HTR-8/SVneo (cell line): ENCODE data around the gene RAC3.
"Not testable (repeated sequence)": the region's sequence is repeated elsewhere in the genome, so short reads cannot be mapped to it uniquely, and the experiment has no call there.

ENCODE experiments used
- DNase-seq: peaks from one replicate; pipeline ENCODE4 v3.0.0; 2011; ENCODE audit warnings: low spot score, mixed read lengths; ENCODE audit not compliant: insufficient read length
- FAIRE-seq: peaks from 2 replicates; lab custom pipeline; 2011; peaks lifted over from hg19 to GRCh38; lab: Jason Lieb, UNC

RAC3 gene

DNA sequence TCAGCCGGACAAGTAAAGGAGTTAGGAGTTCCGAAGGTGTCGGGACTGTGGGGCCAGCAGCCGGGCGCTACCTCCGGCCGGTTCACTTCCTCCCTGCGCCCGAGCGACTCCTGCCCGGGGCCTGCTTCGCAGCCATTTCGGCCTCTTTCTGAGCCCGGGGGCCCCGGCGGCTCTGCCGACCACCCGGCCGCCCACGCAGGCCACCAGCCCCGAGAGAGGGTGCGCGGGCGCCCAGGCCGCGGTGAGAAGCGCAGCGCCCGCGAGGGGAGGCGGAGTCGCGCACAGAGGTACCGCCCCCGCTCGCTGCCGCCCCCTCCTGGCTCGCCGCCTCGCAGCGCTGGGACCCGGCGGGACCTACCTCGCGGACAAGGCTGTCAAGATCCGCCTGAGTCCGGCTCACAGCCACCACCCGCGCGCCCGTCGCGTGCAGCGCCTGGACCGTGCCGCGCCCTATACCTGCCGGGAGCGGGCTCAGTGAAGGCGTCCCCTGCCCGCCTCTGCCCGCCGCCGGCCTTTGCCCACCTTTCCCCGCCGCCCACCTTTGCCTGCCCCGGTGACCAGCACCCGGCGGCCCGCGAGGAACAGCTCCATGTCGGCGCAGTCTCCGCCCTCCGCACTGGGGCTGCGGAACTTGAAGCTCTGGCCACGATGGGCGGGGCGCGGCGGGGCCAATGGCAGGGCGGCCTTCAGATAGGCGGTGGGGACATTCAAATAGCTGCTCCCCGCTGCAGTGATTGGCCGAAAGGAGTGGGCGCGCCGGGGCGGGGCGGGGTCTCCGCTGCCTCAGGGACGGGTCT is 5.8 kb downstream of the RAC3 start, which contains the start of gene DCXR:
Gene DCXR, minus strand, starts transcription at position 606 of the 797 bp plus-strand sequence. Its CDS starts 15 bp downstream, at position 591.
- DNase-seq (peak; percentile 97), FAIRE-seq (peak; percentile 93)

DNA sequence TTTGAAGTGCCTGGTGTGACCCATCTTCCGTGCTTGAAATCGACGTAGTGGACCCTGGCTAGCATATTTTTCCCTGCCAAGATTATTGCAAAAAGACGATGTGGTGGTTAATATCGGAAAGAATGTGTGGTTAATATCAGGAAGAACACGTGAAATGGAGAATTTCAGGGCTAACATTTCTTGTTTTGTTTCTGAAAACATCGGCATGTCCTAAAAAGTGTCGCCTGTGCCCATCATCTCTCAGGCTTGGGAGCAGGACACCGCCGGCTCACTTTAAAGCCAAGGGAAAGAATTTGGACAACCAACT is 6.4 kb downstream of the RAC3 start:
- DNase-seq (no peak), FAIRE-seq (no peak)

DNA sequence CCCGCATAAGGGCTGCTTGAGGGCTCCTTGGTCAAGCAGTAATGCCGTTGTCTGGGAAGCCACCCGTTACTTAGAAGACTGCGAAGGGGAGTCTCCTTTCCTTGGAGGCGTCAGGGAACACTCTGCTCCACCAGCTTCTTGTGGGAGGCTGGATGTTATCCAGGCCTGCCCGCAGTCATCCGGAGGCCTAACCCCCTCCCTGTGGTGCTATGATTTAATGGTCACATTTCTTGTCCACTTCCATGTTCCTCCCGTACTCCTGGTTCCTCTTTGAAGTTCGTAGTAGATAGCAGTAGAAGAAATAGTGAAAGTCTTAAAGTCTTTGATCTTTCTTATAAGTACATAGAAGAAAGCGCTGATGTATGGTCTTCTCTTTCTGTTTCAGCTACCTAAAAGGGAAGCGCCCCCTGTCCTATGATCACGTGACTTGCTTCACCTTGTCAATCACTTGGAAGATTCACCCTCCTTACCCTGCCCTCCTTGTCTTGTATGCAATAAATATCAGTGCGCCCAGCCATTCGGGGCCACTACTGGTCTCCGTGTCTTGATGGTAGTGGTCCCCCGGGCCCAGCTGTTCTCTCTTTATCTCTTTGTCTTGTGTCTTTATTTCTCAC is 7.4 kb downstream of the RAC3 start:
- DNase-seq, result not testable (repeated sequence)

DNA sequence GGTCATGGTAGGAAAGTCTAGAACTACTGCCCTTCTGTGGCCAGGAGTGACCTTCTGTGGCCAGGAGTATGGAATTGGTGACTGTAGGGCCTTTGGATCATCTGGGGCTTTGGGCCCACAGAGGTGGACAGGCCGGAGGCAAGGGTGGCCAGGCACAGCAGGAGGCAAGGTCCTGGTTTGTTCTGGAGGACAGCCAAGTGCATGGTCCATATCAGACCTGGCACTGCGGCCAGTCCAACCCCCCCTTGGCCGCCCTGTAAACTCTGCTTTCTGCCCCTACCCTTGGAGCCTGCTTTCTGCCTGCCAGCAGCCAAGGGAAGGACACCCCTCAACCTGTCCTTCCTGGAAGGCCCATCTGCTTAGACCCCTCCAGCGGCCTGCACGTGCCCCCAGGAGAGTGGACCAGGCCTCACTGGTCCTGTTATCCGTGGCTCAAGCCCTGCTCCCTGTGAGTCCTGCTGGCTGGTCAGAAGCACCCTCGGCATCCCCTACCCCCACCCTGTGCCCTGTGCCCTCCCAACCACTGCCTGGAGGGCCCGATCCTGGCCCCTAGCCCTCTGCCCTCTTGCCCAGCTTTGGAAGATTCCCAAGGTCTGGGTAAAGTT is 8.3 kb downstream of the RAC3 start:
- FAIRE-seq (no peak), DNase-seq (no peak)

More for the DNA sequence above, 7.4 kb downstream of the RAC3 start:
- not testable (repeated sequence) for FAIRE-seq

DNA sequence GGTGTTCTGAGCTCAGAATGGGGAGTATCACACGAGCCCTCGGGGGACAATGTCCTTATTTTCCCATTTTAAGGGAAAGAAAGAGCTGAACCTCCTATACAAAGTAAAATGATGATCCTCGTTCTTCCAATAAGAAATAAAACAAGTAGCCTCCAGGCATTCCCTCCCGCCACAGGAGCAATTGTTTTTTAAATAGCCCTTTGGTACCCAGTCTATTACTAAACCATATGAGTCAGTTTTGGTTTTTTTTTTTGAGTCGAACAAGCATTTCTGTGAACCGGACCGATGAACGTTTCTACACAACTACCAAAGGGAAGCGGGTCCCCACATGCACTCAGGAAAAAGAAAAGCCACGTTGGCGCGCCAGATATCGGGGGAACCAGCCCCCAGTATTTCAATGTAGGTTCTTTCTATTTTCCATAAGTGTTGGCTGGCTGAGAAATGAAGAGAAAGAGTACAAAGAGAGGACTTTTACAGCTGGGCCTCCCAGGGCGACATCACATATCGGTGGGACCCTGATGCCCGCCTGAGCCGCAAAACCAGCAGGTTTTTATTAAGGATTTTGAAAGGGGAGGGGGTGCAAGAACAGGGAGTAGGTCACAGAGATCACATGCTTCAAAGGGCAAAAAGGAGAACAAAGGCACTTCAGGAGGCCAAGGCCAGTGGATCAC is 9.8 kb downstream of the RAC3 start:
- FAIRE-seq, result no peak

DNA sequence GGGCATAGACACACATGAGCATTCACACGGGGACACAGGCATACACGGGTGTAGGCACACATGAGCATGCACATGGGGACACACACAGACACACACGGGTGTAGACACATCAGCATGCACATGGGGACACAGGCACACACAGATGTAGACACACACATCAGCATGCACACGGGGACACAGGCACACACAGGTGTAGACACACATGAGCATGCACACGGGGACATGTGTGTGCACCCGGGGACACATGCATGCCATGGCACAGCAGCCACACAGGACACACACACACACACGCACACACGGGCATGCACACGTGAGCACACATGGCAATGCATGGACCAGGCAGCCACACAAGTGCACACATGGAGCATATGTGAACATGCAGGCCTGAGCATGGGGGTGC is 11.2 kb downstream of the RAC3 start:
- FAIRE-seq, result peak; percentile 83
- no peak for DNase-seq

More for the DNA sequence above, 9.8 kb downstream of the RAC3 start:
- DNase-seq, result no peak

DNA sequence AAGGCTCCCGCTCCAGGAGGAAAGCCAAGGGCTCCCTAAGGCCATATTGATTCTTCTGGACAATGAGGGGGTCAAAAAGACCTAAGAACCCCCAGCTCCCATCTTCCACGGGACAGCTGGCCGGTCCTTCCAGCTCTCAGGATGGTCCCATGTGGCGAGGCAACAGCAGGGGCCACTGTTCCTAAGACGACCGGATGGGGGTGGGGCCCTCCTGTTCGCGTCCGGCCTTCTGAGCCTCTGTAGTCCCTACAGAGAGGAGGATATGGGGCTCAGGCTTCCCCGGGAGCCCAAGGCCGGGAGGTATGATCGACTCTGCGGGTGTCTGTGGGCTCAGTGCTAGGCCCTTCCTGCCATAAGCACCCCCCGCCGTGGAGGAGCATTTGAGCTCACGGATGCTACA is 12.0 kb downstream of the RAC3 start:
- FAIRE-seq (no peak), DNase-seq (no peak)

DNA sequence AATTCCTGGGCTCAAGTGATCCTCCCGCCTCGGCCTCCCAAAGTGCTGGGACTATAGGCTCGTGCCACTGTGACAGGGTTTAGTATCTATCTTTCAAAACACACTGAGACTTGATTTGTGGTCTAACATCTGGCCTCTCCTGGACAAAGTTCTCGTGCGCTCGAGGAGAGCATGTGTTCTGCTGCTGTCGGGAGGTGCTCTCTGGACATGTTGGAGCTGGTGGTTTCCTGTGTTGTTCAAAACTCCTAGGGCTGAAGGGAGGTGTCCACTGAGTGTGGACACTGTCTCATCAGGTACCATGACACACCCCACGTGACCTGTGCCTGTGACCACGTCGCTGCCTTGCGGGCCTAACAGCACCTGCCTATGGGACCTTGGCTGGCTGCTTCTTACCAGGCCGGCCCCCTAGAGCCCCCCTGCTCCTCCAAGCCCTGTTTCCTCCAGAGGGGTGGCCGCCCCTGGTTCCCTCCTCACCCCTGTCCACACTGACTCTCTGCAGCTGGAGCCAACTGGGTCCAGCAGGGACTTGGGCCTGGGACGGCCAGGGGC is 14.5 kb downstream of the RAC3 start:
- no peak for FAIRE-seq

DNA sequence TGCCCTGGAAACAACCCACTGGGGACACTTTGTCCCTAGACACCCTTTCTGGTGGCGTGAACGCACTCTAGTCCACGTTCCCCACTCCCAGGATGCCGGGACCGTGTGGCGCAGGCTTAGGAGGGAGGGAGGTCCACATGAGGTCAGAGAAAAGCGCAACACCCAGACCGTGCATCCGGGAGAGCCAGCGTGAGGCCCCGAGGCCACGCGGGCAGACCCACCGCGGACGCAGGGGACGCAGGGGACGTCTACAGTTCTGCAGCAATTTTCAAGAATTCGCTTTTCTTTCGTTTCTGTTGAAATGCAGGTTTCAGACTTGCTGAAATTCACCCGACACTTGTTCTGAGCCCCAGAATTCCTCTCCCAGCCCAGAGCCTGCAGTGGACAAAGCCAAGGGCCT is 15.4 kb downstream of the RAC3 start:
- DNase-seq, result no peak
- no peak for FAIRE-seq

More for the DNA sequence above, 14.5 kb downstream of the RAC3 start:
- no peak for DNase-seq

DNA sequence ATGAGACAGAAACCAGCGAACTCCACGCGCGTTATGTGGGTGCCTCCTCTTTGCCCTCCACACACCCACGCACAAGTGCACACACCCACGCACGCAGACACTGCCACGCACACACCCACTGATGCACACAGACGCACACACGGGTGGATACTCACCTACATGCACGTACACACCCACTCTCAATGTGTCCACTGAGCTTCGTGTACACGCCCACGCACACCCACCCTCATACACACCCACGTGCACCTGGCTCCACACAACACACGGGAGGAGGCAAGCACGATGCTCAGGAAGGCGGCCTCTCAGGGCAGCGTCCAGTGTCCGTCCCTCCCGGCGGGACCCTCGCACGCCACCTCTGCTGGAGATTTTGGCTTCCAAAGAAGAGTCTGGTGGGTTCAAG is 15.9 kb downstream of the RAC3 start:
- DNase-seq (no peak), FAIRE-seq (peak; percentile 42)

DNA sequence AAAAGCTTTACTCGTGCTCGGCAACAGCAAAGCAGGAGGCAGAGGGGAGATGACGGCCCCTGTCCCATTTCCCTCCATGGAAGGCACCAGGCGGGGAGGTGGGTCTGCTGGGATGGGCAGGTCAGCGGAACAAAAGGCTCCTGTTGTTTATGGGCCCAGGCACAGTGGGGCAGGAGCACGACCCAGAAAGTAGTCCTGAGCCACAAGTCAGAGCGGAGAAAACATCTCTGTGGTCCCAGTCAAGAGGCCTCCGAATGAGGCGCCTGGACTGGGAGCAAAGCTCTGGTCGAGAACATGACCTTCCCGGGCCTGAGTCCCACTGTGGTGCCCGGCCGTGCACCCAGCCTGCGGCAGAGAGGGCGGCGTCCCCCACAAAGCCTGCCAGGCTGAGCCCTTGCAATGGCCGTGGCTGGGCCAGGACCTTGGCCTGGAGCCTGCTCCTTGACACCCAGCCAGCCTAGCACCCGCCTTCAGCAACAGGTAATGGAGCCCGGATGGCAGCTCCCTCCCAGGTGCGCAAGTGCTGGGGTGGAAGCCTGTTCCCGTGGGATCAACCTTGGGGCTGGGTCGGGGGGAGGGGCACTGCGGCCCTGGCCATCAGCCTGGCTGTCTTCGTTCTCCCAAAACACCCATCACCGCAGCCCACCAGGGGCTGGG is 16.6 kb downstream of the RAC3 start:
- DNase-seq, result no peak
- no peak for FAIRE-seq

DNA sequence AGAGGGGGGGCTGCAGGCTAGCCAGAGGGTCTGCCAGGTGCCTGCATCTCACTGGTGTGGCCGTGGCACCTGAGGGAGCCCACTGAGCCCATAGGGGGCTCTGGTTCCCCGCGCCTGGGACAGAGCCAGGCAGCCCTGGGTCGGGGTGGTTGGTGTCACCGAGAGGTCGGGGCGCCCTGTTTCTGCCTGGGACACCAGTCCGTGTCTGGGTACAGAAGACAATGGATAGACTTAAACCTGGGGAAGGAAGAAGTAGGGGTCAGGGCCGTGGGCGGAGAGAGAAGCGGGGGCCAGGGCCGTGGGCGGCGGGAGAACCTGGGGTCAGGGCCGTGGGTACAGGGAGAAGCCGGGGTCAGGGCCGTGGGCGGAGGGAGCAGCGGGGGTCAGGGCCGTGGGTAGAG is 17.1 kb downstream of the RAC3 start:
- DNase-seq (no peak), FAIRE-seq (no peak)

DNA sequence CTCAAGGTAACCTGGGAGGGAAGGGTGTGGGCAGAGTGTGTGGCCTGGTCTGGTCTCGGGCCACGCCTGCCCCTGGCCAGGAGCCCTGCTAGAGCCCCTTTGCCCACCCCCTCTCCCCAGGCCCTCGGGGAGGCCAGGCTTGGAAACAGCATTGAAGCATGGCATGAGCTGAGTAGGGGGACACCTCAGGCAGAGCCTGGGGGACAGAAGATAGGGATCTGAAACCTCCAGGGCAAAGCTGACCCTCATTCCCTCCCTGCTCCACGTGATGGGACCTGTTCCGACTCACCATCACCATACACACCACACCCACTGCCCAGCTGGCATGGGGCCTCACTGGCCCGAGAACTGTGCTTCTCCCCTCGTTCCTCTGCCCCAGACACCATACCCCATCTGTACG is 17.6 kb downstream of the RAC3 start:
- no peak for FAIRE-seq
- no peak for DNase-seq

DNA sequence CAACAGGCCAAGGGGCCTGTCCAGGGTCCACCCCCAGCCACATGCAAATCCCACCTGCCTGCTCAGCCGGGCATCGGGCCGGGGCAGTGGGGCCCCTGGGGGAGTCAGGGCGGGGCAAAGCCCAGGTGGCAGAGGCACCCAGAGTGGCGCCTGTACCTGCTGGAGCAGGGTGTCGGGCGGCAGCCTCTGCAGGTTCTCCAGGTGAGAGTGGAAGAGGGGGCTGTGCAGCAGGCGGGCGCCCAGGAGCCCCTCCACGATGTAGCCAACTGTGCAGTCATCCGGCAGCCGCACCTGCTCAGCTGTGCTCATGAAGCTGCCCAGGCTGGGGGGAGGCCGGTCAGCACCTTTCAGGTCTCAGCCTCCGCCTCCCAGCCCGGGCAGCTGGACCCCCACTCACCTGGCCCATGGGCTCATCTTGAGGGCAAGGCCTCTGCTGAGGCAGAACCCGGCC is 18.1 kb downstream of the RAC3 start:
- FAIRE-seq (no peak), DNase-seq (no peak)

DNA sequence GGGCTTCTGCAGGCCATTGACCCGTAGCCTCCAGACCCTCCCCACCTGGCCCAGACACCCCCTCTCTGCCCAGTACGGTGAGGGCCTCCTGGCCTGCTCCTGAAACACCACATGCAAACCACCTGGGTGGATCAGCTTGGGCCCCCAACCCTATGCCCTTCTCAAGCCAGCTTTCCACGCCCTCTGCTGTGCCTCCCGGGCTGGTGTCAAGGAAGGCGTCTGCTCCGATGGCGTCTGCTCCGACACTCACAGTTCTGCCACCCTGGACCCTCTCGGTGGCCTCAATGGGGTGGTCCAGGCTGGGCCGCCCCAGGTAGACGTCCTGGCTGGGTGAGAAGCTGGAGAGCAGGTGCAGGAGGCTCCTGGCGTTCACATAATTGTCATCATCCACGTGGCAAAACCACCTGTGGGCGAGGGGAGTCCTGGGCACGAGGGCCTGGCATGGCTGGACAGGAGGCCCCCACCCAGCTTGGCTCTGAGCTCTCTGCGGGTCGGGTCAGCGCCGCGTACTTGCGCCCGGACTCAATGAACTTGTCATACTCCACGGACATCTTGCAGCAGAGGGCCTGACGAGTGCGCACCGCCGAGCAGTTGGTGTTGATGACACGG is 18.8 kb downstream of the RAC3 start:
- no peak for DNase-seq

DNA sequence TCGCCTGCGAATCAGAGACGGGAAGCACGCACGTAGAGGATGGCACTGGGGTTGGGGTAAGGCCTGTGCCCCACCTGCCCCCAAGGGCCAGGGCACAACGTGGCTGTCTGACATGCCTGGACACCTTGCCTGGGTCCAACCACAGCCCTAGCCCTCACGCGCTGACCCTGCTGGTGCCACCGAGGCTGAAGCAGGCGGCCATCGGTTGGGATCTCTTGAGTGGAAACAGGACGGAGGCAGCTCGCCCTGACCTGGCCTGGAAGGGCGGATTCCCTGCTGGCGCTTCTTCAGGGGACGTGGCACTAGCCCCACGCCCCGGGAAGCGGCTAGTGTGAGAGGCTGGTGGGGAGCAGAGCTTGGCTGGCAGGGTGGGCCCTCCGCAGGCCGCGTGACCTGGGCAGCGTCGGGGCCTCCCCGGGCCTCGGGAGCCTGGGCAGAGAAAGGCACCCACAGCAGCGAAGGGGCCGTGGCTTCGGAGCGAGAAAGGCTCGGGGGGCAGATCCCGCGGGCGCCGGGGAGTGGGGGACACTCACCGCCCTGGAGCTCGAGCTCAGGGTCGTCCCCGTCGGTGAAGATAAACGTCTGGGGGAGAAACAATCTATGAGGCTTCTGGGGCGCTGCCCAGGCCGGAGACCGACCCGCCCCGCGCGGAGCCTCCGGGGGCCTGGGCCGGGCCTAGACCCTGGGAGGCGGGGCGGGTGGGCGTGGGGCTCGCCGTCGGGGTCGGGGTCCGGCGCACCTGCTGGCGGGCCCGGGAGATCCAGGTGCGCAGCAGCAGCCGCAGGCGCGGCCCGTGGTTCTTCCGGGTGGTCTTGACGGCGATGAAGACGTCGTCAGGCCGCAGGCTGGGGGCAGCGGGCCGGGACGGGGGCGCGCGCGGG is 19.5 kb downstream of the RAC3 start:
- DNase-seq, result no peak
- FAIRE-seq, result no peak

More for the DNA sequence above, 18.8 kb downstream of the RAC3 start:
- FAIRE-seq, result no peak

DNA sequence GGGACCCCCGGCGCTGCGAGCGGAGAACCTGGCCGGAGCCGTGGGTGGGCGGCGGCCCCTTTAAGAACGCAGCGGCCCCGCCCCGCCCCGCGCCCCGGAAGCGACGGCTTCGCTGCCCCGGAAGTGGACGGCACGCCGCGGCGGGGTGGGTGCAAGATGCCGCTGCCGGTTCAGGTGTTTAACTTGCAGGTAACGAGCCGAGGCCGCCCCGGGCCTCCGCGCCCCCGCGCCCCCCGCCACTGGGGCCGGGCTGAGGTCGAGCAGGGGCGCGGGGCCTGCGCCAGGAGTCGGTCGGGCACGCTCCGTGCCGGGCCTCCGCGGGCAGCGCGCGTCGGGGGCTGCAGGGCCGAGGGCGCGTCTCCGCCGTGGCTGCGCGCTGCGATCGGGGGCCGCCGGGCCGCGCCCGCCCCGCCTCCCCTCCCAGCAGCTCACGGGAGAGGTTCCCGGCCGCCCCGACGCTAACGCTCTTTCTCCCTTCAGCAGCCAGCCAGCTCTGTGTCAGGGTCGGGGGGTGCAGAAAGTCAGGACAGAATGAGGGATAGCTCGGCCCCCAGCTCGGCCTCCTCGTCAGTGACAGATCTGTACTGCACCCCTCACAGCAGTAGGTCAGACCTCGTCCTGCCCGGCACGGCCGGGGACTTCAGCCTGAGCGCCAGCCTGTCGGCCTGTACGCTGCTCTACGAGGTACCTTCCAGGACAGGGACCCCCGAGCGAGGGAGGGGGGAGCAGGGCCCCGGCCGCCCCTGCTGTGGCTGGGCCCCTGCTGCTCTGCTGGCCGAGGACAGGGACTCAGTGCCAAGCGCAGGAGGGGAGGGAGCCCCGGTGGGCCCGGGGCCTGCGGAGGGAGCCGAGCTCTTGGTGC is 20.5 kb downstream of the RAC3 start, which contains the start of the genes GPS1 and RFNG:
Gene GPS1, plus strand, starts transcription at position 123 of the 862 bp plus-strand sequence. Its CDS starts 34 bp downstream, at position 157.
Gene RFNG, minus strand, starts transcription at position 36 of the 862 bp plus-strand sequence. CDS start 45 bp downstream, outside the sequence.
- DNase-seq (peak; percentile 78), FAIRE-seq (no peak)
